ENCODE data around the gene GRID1.

DNA sequence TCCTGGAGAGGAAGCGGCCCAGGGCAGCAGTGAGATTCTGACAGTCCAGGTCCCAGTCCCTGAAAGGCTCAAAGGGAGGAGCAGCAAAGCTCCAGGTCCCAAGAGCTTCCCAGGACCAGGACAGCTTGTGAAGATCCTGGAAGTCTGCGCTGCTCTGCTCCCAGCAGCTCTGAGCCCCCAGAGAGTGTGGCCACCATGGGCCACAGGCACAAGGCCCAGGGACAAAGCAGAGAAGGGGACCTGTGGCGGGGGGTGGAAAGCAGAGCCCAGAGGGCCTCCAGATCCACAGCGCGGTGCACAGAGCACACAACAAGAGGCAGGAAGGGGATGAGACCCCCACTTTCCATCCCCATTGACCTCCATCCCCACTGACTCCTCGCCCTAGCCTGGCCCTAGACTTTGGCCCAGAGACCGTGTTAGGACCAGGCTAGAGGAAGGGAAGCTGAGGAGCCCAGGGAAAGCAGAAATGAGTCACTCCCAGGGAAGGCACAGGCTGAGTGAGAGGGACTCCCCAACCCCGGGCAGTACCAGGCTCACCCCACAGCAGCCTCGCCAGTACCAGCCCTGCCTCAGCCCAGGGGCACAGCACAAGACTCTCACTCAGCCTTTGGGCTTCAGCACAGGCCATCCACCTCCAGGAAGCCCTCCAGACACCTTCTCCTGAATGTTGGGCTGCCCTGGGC, 75.5 kb downstream of the GRID1 start:
- TF ChIP-seq, protein P1, sequence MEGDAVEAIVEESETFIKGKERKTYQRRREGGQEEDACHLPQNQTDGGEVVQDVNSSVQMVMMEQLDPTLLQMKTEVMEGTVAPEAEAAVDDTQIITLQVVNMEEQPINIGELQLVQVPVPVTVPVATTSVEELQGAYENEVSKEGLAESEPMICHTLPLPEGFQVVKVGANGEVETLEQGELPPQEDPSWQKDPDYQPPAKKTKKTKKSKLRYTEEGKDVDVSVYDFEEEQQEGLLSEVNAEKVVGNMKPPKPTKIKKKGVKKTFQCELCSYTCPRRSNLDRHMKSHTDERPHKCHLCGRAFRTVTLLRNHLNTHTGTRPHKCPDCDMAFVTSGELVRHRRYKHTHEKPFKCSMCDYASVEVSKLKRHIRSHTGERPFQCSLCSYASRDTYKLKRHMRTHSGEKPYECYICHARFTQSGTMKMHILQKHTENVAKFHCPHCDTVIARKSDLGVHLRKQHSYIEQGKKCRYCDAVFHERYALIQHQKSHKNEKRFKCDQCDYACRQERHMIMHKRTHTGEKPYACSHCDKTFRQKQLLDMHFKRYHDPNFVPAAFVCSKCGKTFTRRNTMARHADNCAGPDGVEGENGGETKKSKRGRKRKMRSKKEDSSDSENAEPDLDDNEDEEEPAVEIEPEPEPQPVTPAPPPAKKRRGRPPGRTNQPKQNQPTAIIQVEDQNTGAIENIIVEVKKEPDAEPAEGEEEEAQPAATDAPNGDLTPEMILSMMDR (conservative IDR thresholded peaks at IDR 0.05), result no peak
- no peak for TF ChIP-seq EZH2 (IDR thresholded peaks at IDR 0.05; ENCODE audit: low read depth)
